ENCODE measurements around the gene GPC3.

GPC3 gene

GRCh38 chrX:133910539-133910938, 74.9 kb downstream of the GPC3 start:
- ATAC-seq (ENCODE audit: low read depth) = no peak
- Histone ChIP-seq H3K36me3 (ENCODE audit: low read depth) (no peaks in the 10 kb centered on the region), H3K27me3 (ENCODE audit: insufficient read depth, poor library complexity, severe bottlenecking) (no peaks in the 10 kb centered on the region), H3K27ac (ENCODE audit: poor library complexity, severe bottlenecking) (no peak overlapping the region), H3K4me1 (ENCODE audit: insufficient read depth, poor library complexity, severe bottlenecking) (no peaks in the 10 kb centered on the region), H3K4me3 (ENCODE audit: severe bottlenecking) (no peak overlapping the region), H3K9me3 (ENCODE audit: severe bottlenecking) (no peaks in the 10 kb centered on the region)
- no peak for DNase-seq (ENCODE audit: low spot score)
- TF ChIP-seq CTCF (IDR thresholded peaks at IDR 0.05; ENCODE audit: poor library complexity, severe bottlenecking) = no peak

DNA sequence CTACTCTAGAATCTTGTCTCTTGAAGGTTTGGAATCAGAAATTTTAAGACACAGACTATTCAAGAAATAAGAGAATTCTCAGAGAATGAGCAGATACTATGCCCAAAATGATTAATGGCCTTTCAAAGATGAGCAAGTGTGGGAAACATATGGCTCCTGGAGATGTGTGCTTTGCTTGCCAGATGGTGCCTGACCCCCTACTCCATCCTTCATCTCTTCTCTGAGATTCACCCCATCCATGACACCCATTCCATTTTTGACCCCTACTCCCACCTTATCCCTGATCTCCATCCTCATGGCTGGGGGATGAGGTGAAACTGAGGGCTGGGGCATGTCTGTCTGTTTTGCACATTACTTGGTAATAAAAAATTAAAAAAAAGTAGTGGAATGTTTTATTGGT, 75.5 kb downstream of the GPC3 start:
- Histone ChIP-seq H3K36me3 (ENCODE audit: low read depth) (no peaks in the 10 kb centered on the region), H3K27me3 (ENCODE audit: insufficient read depth, poor library complexity, severe bottlenecking) (no peaks in the 10 kb centered on the region), H3K4me1 (ENCODE audit: insufficient read depth, poor library complexity, severe bottlenecking) (no peaks in the 10 kb centered on the region), H3K4me3 (ENCODE audit: severe bottlenecking) (no peak overlapping the region), H3K9me3 (ENCODE audit: severe bottlenecking) (no peaks in the 10 kb centered on the region), H3K27ac (ENCODE audit: poor library complexity, severe bottlenecking) (no peak overlapping the region)
- ATAC-seq (ENCODE audit: low read depth) (no peak), DNase-seq (ENCODE audit: low spot score) (no peak)
- TF ChIP-seq CTCF (IDR thresholded peaks at IDR 0.05; ENCODE audit: poor library complexity, severe bottlenecking) = no peak

GRCh38 chrX:133908223-133908955, 77.0 kb downstream of the GPC3 start:
- H3K9me3 ChIP-seq (ENCODE audit: severe bottlenecking) = no peaks in the 10 kb centered on the region
- ATAC-seq (ENCODE audit: low read depth) (no peak), DNase-seq (ENCODE audit: low spot score) (no peak)
- H3K36me3 ChIP-seq (ENCODE audit: low read depth) = no peaks in the 10 kb centered on the region
- TF ChIP-seq CTCF (IDR thresholded peaks at IDR 0.05; ENCODE audit: poor library complexity, severe bottlenecking) = no peak
- H3K4me3 ChIP-seq (ENCODE audit: severe bottlenecking) = no peak overlapping the region
- H3K27ac ChIP-seq (ENCODE audit: poor library complexity, severe bottlenecking) = no peak overlapping the region
- no peaks in the 10 kb centered on the region for H3K27me3 ChIP-seq (ENCODE audit: insufficient read depth, poor library complexity, severe bottlenecking)
- H3K4me1 ChIP-seq (ENCODE audit: insufficient read depth, poor library complexity, severe bottlenecking) = no peaks in the 10 kb centered on the region

DNA sequence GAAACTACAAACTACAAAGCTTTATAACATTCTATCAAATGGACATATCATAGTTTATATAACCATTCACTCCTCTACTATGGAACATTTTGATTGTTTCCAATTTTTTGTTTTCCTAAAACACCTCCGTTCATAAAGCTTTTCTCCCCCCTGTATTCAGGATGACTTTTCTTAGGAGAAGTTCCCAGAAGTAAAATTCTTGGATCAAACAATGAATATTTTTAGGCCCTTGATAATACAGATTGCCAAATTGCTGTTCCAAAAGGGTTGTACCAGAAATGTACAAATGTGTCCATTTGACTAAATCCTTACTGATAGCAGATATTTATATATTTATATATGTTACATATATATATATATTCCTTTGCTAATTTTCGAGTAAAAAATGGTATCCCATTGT, 77.8 kb downstream of the GPC3 start:
- Histone ChIP-seq H3K36me3 (ENCODE audit: low read depth) (no peaks in the 10 kb centered on the region), H3K27me3 (ENCODE audit: insufficient read depth, poor library complexity, severe bottlenecking) (no peaks in the 10 kb centered on the region), H3K4me3 (ENCODE audit: severe bottlenecking) (no peak overlapping the region), H3K9me3 (ENCODE audit: severe bottlenecking) (no peaks in the 10 kb centered on the region), H3K27ac (ENCODE audit: poor library complexity, severe bottlenecking) (no peak overlapping the region), H3K4me1 (ENCODE audit: insufficient read depth, poor library complexity, severe bottlenecking) (no peaks in the 10 kb centered on the region)
- TF ChIP-seq CTCF (IDR thresholded peaks at IDR 0.05; ENCODE audit: poor library complexity, severe bottlenecking) = no peak
- ATAC-seq (ENCODE audit: low read depth) = no peak
- DNase-seq (ENCODE audit: low spot score) = no peak

DNA sequence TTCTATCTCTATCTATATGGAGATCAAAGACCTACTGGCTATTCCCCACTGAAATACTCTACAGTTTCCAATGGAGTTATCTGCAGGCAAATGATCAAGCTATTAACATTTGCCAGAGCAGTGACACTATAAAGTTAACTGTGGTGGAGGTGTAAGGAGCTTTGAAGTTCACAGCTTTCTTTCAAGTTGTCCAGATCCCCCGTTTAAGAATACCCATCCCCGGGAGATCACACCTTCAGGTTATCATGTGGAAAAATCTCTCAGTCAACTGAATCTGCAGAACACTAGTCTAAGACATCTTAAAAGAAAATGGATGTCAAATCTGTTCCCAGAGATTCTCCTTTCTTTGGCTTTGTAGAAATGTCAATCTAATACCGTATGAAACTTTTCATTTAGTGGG, 80.1 kb downstream of the GPC3 start:
- no peaks in the 10 kb centered on the region for H3K9me3 ChIP-seq (ENCODE audit: severe bottlenecking)
- TF ChIP-seq CTCF (IDR thresholded peaks at IDR 0.05; ENCODE audit: poor library complexity, severe bottlenecking) = no peak
- no peaks in the 10 kb centered on the region for H3K36me3 ChIP-seq (ENCODE audit: low read depth)
- no peak overlapping the region for H3K27ac ChIP-seq (ENCODE audit: poor library complexity, severe bottlenecking)
- no peak for DNase-seq (ENCODE audit: low spot score)
- no peaks in the 10 kb centered on the region for H3K4me1 ChIP-seq (ENCODE audit: insufficient read depth, poor library complexity, severe bottlenecking)
- no peak overlapping the region for H3K4me3 ChIP-seq (ENCODE audit: severe bottlenecking)
- ATAC-seq (ENCODE audit: low read depth) = no peak
- H3K27me3 ChIP-seq (ENCODE audit: insufficient read depth, poor library complexity, severe bottlenecking) = no peaks in the 10 kb centered on the region
